CD4-positive, alpha-beta T cell treated with Interleukin-1 beta for 1 hour (primary cell): Measurements from ENCODE around the gene DENND6A.
"Not testable (repeated sequence)": the region's sequence is repeated elsewhere in the genome, so short reads cannot be mapped to it uniquely, and the experiment has no call there.

Experiments used
- DNase-seq, 2 donors: peaks; one replicate each; pipeline ENCODE4 v3.0.0-alpha.2; 2020 to 2022

Gene DENND6A

GRCh38 chr3:57634259-57634658 lies 58.6 kb downstream of the DENND6A start:
- DNase-seq = not testable (repeated sequence)

GRCh38 chr3:57627976-57628375 lies 64.9 kb downstream of the DENND6A start:
- no peak for DNase-seq

GRCh38 chr3:57624801-57625200 lies 68.1 kb downstream of the DENND6A start:
- DNase-seq = no peak

GRCh38 chr3:57622362-57622761 lies 70.5 kb downstream of the DENND6A start:
- DNase-seq = no peak

DNA sequence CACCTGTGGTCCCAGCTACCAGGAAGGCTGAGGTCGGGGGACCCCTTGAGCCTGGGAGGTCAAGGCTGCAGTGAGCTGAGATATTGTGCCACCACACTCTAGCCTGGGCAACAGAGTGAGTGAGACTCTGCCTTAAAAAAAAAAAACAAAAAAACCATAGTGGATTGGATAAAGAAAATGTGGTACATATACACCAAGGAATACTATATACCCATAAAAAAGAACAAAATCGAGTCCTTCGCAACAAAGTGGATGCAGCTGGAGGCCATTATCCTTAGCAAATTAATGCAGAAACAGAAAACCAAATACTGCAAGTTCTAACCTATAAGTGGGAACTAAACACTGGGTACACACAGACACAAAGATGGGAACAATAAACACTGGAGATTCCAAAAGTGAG lies 75.1 kb downstream of the DENND6A start:
- DNase-seq = no peak

GRCh38 chr3:57616233-57616632 lies 76.6 kb downstream of the DENND6A start:
- no peak for DNase-seq

DNA sequence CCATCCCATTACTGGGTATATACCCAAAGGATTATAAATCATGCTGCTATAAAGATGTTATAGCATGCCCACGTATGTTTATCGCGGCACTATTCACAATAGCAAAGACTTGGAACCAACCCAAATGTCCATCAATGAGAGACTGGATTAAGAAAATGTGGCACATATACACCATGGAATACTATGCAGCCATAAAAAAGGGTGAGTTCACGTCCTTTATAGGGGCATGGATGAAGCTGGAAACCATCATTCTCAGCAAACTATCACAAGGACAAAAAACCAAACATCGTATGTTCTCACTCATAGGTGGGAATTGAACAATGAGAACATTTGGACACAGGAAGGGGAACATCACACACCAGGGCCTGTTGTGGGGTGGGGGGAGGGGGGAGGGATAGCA lies 81.0 kb downstream of the DENND6A start:
- not testable (repeated sequence) for DNase-seq

GRCh38 chr3:57605683-57606082 lies 87.2 kb downstream of the DENND6A start:
- DNase-seq = no peak

- DNase-seq = no peak
Measured at GRCh38 chr3:57604971-57605370, 87.9 kb downstream of the DENND6A start.

- no peak for DNase-seq
Measured at GRCh38 chr3:57600195-57600594, 92.7 kb downstream of the DENND6A start.

GRCh38 chr3:57598765-57599360 lies 94.0 kb downstream of the DENND6A start:
- no peak for DNase-seq

DNA sequence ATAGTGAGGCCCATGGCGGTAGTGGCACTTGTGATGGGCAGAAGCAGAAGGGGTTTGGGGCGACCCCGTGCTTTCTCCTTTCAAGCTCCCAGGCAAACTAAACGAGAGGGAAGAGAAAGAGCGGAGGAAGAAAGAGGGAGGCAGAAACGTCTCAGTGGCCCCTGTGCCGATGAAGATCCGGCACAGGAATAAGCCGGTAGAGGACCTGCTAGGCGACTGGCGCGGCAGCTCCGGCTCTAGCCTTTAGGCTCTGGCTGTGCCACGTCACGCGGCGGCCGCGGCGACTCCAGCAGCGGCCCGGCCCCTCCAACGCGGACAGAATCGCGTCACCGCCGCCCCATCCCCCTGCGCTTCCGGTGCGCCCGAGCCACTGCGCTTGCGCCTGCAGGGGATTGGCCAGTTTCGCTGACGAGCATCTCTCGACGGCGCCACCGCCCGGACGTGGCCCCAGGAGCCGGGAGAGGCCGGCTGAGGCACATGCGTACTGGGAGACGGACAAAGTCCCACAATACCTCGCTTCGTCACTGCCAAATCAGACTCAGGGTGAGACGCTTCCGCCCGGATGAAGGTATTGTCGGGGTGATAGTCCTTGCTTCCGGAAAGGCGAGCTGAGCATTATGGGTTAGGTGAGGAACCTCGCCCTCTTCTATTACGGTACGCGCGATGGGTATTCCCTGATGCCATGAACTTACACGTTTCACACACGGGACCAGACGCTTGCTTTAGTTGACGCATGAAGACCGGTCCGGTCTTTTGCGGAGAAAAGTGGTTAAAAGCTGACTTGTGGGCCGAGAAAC lies 95.6 kb downstream of the DENND6A start, which contains the start of gene ARF4:
TSS of gene ARF4 (minus strand) at position 218 of the 797 bp plus-strand sequence. CDS start at position 14, 204 bp downstream.
- DNase-seq = peak; percentile 100

DNA sequence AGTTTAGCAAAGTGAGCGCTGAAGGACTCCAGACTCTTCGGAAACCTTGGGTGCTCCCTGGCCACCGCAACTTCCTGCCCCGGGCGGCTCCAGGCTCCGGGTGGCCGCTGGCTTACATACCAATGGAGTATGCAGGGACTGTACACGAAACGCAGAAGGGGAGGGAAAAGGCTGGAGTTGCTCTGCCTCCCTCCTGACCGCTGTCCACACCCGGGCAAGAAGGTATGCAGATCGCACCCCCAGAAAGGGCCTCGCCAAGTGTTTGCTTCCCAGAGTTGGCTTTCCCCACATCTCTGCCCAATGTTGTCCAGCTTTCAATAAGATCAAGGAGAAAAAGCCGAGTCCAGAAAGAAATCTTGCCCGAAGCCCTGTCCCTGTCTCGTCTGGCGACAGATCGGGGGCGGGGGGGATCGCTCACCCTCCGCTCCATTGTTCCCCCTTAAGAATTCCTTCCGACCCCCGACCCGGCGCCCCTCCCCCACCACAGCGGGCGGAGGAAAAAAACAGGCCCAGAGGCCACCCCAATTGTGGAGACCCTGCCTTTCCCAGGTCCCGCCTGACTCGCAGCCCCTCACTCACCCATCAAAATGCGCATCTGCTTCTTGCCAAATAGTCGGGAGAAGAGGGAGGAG lies 96.3 kb downstream of the DENND6A start:
- DNase-seq = peak; percentile 69 to 71

DNA sequence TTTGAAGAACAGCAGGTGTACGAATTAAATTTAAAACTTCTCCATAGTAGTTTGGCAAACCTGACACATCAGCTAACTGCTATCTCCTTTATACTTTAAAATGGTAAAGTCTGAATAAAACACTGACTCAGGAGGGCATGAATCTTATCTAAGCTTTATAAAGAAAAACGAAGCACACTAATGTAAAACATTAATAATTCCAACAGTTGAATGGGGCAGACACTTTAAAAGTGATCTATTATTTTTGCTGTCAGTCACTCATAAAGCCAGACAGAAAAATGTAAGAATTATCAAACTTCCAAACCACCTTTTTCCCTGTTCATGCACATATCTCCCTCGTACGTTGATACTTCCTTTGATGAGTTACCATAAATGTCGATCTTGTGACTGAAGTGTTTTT lies 98.3 kb downstream of the DENND6A start:
- no peak for DNase-seq

DNA sequence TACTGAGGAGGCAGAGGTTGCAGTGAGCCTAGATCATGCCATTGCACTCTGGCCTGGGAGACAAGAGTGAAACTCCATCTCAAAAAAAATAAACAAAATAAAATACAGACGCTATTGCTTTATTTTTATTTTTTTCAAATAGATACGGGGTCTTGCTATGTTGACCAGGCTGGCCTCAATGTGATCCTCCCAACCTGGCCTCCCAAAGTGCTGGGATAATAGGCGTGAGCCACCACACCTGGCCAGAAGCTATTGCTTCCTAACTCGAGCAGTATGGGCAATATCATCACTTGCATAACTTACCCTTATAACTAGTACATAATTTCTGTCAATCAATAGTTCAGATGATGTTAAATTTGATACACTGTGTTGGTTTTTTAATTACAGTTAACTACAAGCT lies 98.7 kb downstream of the DENND6A start:
- DNase-seq = no peak

GRCh38 chr3:57592306-57592705 lies 100.6 kb downstream of the DENND6A start:
- DNase-seq = no peak

GRCh38 chr3:57587905-57588304 lies 105.0 kb downstream of the DENND6A start:
- no peak for DNase-seq

DNA sequence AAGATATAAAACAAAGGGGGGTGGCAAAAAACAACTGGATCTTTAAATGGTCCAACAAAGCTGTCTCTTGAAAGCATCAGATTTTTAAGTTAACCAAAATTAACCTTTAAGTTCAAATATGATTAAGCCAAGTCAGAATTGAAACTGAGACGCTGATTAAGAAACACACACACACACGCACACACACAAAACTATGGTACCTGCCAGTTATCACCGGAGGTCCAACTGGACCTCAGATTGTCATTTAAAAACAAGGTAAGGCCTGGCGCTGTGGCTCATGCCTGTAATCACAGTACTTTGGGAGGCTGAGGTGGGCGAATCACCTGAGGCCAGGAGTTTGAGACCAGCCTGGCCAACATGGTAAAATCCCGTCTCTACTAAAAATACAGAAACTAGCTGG lies 106.1 kb downstream of the DENND6A start:
- DNase-seq = no peak

DNA sequence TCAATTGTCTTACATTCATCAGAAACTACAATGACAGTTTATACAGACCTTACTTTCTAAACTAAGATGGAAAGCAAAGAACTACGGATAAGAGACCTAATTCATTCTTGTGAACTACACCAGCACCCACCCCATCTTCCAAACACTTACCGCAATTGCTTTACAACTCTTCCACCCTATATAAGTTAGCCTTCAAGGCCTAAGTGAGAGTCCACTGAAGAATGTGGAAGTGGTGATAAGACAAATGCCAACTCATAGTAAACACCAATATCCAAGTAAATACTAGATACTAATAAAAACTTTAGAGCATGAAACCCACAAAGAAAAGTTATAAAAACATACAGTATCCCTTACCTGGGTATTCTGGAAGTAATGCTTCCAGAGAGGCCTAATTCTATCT lies 109.3 kb downstream of the DENND6A start:
- DNase-seq = no peak

DNA sequence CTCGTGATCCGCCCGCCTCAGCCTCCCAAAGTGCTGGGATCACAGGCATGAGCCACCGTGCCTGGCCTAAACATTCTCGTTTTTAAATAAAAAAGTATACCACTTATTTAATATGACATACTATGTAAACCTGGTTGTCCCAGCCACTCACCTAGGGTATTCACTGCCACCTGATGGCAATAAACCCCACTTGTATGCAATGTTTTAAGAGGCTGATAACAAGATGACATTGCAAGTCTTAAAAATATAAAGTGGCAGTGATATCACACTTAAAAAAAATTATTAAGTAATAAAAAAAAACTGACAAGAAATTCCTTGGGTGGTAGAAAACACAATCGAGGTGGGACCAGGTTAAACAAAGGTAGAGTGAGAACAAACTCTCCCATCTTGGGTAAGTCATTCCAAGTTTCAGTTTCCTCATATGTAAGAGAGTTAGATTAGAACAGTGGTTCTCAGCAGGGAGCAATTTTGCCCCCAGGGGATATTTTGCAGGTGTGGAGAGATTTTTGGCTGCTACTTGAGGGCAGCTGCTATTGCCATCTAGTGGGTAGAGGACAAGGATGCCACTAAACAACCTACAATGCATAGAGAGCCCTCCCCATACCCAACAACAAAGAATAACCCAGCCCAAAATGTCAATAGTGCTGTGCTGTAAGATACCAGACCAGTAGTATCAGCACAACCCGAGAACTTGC lies 110.3 kb downstream of the DENND6A start:
- peak in 1 of 2 donors; percentile 25 for DNase-seq

- DNase-seq = no peak
Measured at GRCh38 chr3:57577801-57578200, 115.1 kb downstream of the DENND6A start.

DNA sequence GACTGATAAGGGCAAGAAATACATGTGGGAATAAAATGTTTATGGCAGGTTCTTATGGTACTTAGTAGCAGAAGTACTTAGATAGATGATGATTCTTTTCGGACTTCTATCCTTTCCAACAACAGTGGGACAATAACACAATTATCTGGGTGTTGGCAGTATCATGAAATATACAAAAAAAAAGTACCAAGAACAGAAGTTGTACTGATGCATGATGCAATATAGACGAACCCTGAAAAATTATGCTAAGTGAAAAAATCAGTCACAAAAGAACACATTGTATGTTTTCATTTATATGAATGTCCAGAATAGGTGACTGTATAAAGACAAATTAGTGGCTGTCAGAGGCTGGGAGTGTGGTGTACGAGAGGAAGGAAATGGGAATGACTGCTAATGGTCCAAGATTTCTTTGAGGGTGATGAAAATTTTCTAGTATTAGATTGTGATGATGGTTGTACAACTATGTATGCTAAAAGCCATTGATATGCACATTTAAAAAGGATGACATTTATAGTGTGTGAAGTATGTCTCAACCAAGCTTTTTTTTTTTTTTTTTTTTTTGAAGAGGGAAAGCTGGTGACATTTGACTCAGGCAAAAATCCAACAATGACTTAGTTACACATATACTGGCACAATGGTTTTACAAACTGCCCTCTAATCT lies 116.8 kb downstream of the DENND6A start:
- DNase-seq = no peak
